CD4-positive, alpha-beta T cell treated with Interleukin-4 for 1 hour (primary cell): Measurements from ENCODE around the gene IL22RA1.

Source experiments
- DNase-seq, 2 donors: peaks; one replicate each; pipeline ENCODE4 v3.0.0-alpha.2; 2020 to 2022

The IL22RA1 gene

GRCh38 chr1:24069817-24070216 lies 73.1 kb downstream of the IL22RA1 start:
- DNase-seq, result no peak
